Liver (tissue), 2 donors: ENCODE results near the gene ACADS.

ENCODE experiments used
- EGR1 ChIP-seq, 2 donors: IDR thresholded peaks; 2 replicates each; pipeline ENCODE4 v1.6.1; 2016 to 2018; ENCODE audit warnings: antibody characterized with exemption in 2 of 2, low read depth in 2 of 2
- GABPA ChIP-seq, 2 donors: IDR thresholded peaks in 1 of 2; conservative IDR thresholded peaks in 1 of 2; 2 replicates each; pipeline ENCODE4 v1.6.1; 2016; ENCODE audit warnings: antibody characterized with exemption in 2 of 2, mild to moderate bottlenecking in 1 of 2, moderate library complexity in 1 of 2
- JUND ChIP-seq, 2 donors: IDR thresholded peaks; 2 replicates each; pipeline ENCODE4 v1.6.1; 2016; ENCODE audit warnings: antibody characterized with exemption in 2 of 2
- MAX ChIP-seq: IDR thresholded peaks from 2 replicates; pipeline ENCODE4 v1.6.1; 2016; ENCODE audit warnings: antibody characterized with exemption
- donor health status: healthy.

DNA sequence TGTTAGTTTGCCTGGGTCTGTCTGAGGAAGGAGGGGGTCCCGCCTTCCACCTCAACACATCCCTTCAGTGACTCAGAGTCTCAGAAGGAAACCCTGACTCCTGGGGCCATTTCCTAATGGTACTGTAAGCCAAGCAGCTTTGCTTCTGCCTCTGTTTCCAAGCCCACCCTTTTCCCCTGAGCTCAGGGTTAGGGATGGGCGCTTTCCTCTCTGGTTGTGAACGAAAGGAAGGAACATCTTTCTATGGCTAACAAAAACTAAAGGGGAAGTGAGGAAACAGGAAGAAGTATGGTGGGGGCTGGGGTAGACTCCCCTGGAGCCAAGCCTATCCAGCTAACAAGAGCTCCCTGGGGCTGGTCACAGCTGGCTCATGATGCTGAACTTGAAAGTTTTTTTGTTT, 27.0 kb upstream of the ACADS start:
- TF ChIP-seq JUND (IDR thresholded peaks at IDR 0.05) (no peak), GABPA (IDR thresholded peaks at IDR 0.05 in 1 of 2, conservative IDR thresholded peaks at IDR 0.05 in 1 of 2) (no peak), EGR1 (IDR thresholded peaks at IDR 0.05; ENCODE audit: low read depth in 2 of 2) (no peak), MAX (no peak)
